Fibroblast of pulmonary artery (primary cell): ENCODE measurements around the gene GPR183.

ENCODE experiments used
- DNase-seq: peaks from one replicate; pipeline ENCODE4 v3.0.0-alpha.2; 2010; ENCODE audit warnings: low read depth
- H3K4me3 ChIP-seq: replicated peaks from 2 replicates; pipeline ENCODE4 v1.5.1; 2011; ENCODE audit warnings: low read depth, mild to moderate bottlenecking, control low read depth, low read length, moderate library complexity
- CTCF ChIP-seq: IDR thresholded peaks from 2 replicates; pipeline ENCODE4 v1.5.1; 2011; ENCODE audit warnings: mild to moderate bottlenecking, control low read depth, low read length, inconsistent platforms; ENCODE audit errors: missing control alignments

GPR183 gene

GRCh38 chr13:99321709-99322108 is 14.5 kb upstream of the GPR183 start:
- TF ChIP-seq CTCF, result no peak
- H3K4me3 ChIP-seq, result no peak overlapping the region
- DNase-seq, result no peak

GRCh38 chr13:99320693-99321481 is 13.7 kb upstream of the GPR183 start:
- peak; percentile 93 for DNase-seq
- no peak overlapping the region for H3K4me3 ChIP-seq
- no peak for TF ChIP-seq CTCF

GRCh38 chr13:99316657-99317256 is 9.6 kb upstream of the GPR183 start:
- no peak for TF ChIP-seq CTCF
- no peak overlapping the region for H3K4me3 ChIP-seq
- no peak for DNase-seq

- TF ChIP-seq CTCF, result no peak
- no peak overlapping the region for H3K4me3 ChIP-seq
- no peak for DNase-seq
Measured at GRCh38 chr13:99316224-99316623, 9.0 kb upstream of the GPR183 start.

GRCh38 chr13:99315186-99315585 is 8.0 kb upstream of the GPR183 start:
- H3K4me3 ChIP-seq, result no peak overlapping the region
- no peak for TF ChIP-seq CTCF
- DNase-seq, result no peak

GRCh38 chr13:99314640-99315176 is 7.5 kb upstream of the GPR183 start:
- no peak for TF ChIP-seq CTCF
- peak; percentile 44 for DNase-seq
- H3K4me3 ChIP-seq, result no peak overlapping the region
